KMS-11 (cell line): ENCODE measurements around the gene DLX3.

ENCODE experiments used
- H2AFZ ChIP-seq: fragments of 200-600 bp; sonication (generic); 2 replicates; pipeline ENCODE4 v1.6.1; 2016; ENCODE audit warnings: antibody characterized with exemption, mixed run types, low read depth
- H3K27ac ChIP-seq: fragments of 200-600 bp; sonication (generic); 2 replicates; pipeline ENCODE4 v1.6.1; 2016; ENCODE audit warnings: mild to moderate bottlenecking, mixed run types
- H3K27me3 ChIP-seq: fragments of 200-600 bp; sonication (generic); 2 replicates; pipeline ENCODE4 v1.6.1; 2017; ENCODE audit warnings: mild to moderate bottlenecking, low read depth, mixed run types, moderate library complexity; ENCODE audit not compliant: insufficient read depth
- H3K36me3 ChIP-seq: fragments of 200-600 bp; sonication (generic); 2 replicates; pipeline ENCODE4 v1.6.1; 2017; ENCODE audit warnings: mild to moderate bottlenecking, mixed run types; ENCODE audit not compliant: insufficient read depth
- H3K4me1 ChIP-seq: fragments of 200-600 bp; sonication (generic); 2 replicates; pipeline ENCODE4 v1.6.1; 2016; ENCODE audit warnings: mild to moderate bottlenecking, low read depth, mixed run types; ENCODE audit not compliant: poor library complexity, severe bottlenecking
- H3K4me2 ChIP-seq: fragments of 200-600 bp; sonication (generic); 2 replicates; pipeline ENCODE4 v1.7.0; 2016; ENCODE audit warnings: mild to moderate bottlenecking, mixed run types
- H3K4me3 ChIP-seq: fragments of 200-600 bp; sonication (generic); IDR thresholded peaks from 2 replicates; pipeline ENCODE4 v1.6.1; 2017; ENCODE audit warnings: low read depth, low read length, mixed read lengths; ENCODE audit not compliant: insufficient read depth
- H3K79me2 ChIP-seq: fragments of 200-600 bp; sonication (generic); 2 replicates; pipeline ENCODE4 v1.6.1; 2016; ENCODE audit warnings: low read depth, mixed run types; ENCODE audit not compliant: insufficient read depth
- H3K9ac ChIP-seq: fragments of 200-600 bp; sonication (generic); 2 replicates; pipeline ENCODE4 v1.6.1; 2016; ENCODE audit warnings: mild to moderate bottlenecking, mixed run types
- H4K20me1 ChIP-seq: fragments of 200-600 bp; sonication (generic); 2 replicates; pipeline ENCODE4 v1.6.1; 2016; ENCODE audit warnings: mild to moderate bottlenecking, mixed run types; ENCODE audit not compliant: insufficient read depth
- TF ChIP-seq, protein P1 (sequence below): fragments of 200-600 bp; sonication (generic); conservative IDR thresholded peaks from 2 replicates; pipeline ENCODE4 v1.6.1; 2017; ENCODE audit warnings: low read depth, mild to moderate bottlenecking, antibody characterized with exemption, low read length, moderate library complexity, mixed read lengths

DLX3 gene

DNA sequence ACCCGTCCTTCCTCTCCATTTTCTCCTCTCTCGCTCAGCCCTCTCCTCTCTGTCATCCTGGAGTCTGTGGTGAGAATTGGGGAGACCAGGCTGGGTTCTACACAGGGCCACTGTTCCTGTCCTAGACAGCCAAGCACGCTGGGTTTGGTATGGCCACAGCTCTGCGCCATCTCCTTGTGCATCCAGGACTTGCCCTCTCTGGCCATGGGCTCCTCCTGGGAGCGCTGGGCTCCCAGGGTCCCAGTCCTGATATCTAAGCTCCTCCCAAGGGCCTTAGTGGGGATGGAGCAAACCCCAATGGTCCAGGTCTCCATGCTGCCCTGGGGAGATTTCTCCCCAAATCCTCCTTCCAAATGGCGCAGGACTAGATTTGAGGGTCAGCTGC is 33.7 kb upstream of the DLX3 start:
- no peak overlapping the region for H2AFZ ChIP-seq
- H4K20me1 ChIP-seq, result no peaks in the 10 kb centered on the region
- no peak overlapping the region for H3K9ac ChIP-seq
- H3K79me2 ChIP-seq, result no peaks in the 10 kb centered on the region
- TF ChIP-seq, protein P1, sequence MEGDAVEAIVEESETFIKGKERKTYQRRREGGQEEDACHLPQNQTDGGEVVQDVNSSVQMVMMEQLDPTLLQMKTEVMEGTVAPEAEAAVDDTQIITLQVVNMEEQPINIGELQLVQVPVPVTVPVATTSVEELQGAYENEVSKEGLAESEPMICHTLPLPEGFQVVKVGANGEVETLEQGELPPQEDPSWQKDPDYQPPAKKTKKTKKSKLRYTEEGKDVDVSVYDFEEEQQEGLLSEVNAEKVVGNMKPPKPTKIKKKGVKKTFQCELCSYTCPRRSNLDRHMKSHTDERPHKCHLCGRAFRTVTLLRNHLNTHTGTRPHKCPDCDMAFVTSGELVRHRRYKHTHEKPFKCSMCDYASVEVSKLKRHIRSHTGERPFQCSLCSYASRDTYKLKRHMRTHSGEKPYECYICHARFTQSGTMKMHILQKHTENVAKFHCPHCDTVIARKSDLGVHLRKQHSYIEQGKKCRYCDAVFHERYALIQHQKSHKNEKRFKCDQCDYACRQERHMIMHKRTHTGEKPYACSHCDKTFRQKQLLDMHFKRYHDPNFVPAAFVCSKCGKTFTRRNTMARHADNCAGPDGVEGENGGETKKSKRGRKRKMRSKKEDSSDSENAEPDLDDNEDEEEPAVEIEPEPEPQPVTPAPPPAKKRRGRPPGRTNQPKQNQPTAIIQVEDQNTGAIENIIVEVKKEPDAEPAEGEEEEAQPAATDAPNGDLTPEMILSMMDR, result no peak
- H3K4me2 ChIP-seq, result no peak overlapping the region
- H3K27ac ChIP-seq, result no peak overlapping the region
- no peaks in the 10 kb centered on the region for H3K36me3 ChIP-seq
- H3K4me1 ChIP-seq, result peaks cover 7% of the 10 kb centered on the region
- peaks cover 37% of the 10 kb centered on the region; the same call in 1 of the 2 replicates for H3K27me3 ChIP-seq
- no peak overlapping the region for H3K4me3 ChIP-seq

DNA sequence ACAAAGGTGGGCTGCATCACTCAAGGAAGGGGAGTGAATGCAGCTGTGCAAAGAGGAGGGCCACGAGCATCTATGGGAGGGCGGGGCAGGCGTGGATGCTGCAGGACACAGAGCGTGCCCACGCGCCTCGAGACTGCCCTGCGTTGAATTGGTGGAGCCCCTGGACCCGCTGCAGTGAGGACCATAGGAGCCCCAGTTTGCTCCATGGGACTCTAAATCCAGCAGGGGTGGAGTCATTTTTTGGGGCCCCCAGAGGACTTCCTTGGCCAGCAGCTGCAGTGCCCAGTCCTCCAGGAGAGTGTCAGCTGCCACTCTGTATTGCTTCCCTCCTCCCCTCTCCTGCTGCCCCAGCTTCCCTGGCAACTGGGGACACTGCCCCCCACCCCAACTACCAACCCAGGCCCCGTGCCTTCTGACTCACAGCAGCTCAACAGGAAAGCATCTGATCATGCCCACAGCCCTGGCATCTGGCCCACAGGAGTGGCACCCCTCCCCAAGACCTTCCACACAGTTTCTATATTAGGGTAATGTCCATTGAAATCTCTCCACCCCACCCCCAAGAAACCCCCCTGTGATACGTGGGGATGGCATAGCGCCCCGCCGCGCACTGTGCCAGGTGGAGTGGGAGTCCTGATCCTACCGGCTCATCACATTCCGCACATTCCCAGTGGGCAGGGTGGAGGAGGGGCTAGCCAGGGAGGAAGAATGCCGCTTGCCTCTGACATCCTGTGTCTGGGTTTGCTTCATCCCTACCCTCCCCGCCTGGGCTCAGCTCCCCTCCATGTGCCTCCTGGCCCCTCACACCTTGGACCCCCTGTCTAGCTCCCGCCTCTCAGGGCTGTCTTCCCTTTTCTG is 33.1 kb upstream of the DLX3 start:
- Histone ChIP-seq H3K36me3 (no peaks in the 10 kb centered on the region), H2AFZ (no peak overlapping the region; the same call in 1 of the 2 replicates), H3K79me2 (no peaks in the 10 kb centered on the region), H3K9ac (no peak overlapping the region), H3K27ac (no peak overlapping the region), H3K4me3 (no peak overlapping the region), H3K27me3 (peaks cover 31% of the 10 kb centered on the region; the same call in 1 of the 2 replicates), H3K4me1 (peaks cover 7% of the 10 kb centered on the region), H4K20me1 (no peaks in the 10 kb centered on the region), H3K4me2 (no peak overlapping the region)
- TF ChIP-seq, protein P1, result no peak

DNA sequence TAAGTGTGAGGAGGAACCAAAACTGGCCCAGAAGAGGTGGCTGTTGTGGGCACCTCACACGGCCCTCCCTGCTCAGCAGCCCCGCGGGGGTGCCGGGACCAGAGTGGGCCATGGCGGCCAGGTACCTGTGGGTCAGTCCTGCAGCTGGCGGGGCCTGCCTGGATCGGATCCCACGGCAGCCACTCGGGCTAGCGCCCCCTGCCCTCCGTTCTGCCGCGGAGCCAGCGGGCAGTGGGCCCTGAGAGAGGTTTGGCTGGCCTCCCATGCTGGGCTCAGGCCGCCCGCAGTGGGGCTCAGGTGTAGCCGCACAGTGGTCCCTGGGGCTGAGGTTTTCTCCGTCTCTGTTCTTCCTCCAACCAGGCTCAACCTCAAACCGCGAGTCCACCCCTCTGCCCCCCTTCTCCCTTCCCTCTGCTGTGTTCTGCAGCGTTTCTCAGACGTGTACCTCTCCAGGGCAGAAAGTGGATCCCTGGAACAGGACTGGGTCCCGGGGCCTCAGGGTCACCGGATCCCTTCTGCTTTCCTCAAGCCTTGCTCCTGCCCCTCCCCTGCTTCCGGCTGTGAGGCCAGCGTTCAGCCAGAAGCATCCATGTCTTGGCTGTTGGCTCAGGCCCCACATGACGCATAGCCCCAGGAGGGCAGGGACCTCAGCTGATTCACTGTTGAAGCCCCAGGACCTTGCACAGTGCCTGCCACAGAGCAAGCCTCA is 32.3 kb upstream of the DLX3 start:
- Histone ChIP-seq H3K27ac (no peak overlapping the region), H3K79me2 (no peaks in the 10 kb centered on the region), H3K9ac (no peak overlapping the region), H2AFZ (peak overlapping the region; percentile 16; the same call in 1 of the 2 replicates), H3K27me3 (peaks cover 27% of the 10 kb centered on the region; the same call in 1 of the 2 replicates), H3K36me3 (no peaks in the 10 kb centered on the region), H4K20me1 (no peaks in the 10 kb centered on the region), H3K4me3 (no peak overlapping the region), H3K4me2 (peak overlapping the region; percentile 26; the same call in 1 of the 2 replicates), H3K4me1 (peaks cover 7% of the 10 kb centered on the region)
- TF ChIP-seq, protein P1, result peak; percentile 85

DNA sequence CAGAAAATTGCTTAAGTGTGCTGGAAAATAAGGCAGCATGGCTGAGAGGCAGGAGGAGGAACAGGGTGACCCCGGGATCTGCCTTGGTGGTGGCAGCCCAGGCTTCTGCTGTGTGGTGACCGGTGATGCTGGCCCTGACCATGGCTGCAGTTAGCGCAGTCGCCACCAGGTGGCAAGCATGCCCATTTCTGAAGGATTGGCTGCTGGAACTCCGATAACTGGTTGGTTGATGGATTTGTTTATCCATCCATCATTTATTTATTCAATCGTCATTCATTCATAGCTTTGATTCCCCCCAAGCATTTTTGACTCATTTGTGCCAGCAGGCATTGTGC is 31.8 kb upstream of the DLX3 start:
- peak overlapping the region; percentile 26; the same call in 1 of the 2 replicates for H3K4me2 ChIP-seq
- no peaks in the 10 kb centered on the region for H4K20me1 ChIP-seq
- peak overlapping the region; percentile 16; the same call in 1 of the 2 replicates for H2AFZ ChIP-seq
- H3K27me3 ChIP-seq, result peaks cover 29% of the 10 kb centered on the region
- no peak overlapping the region for H3K4me3 ChIP-seq
- TF ChIP-seq, protein P1, result peak; percentile 98
- no peak overlapping the region for H3K9ac ChIP-seq
- H3K4me1 ChIP-seq, result peaks cover 7% of the 10 kb centered on the region
- H3K36me3 ChIP-seq, result no peaks in the 10 kb centered on the region
- no peaks in the 10 kb centered on the region for H3K79me2 ChIP-seq
- no peak overlapping the region for H3K27ac ChIP-seq
